H1 (cell line): ENCODE data around the gene PBX1. TPM values are rescaled to one million over a fixed set of nuclear protein-coding genes. Genes with fewer than 3 reads are reported as not detected.

ENCODE experiments used
- CTCF ChIA-PET: fragments of 300-600 bp; sonication (Branson Sonifier 250); formaldehyde crosslinking; loops from one replicate; lab custom pipeline; 2021; ENCODE audit not compliant: partially characterized antibody; lab: Charles Lee
- POLR2A ChIA-PET: fragments of 300-600 bp; sonication (Branson Sonifier 250); formaldehyde crosslinking; loops from one replicate; lab custom pipeline; 2021; ENCODE audit warnings: inconsistent platforms; ENCODE audit not compliant: partially characterized antibody; lab: Charles Lee
- DNase-seq, 2 experiments: peaks; one replicate each; pipeline versions ENCODE4 v3.0.0 to v3.0.0-alpha.2; 2010 to 2022; ENCODE audit warnings: low spot score in 2 of 2, low read depth in 1 of 2, mixed read lengths in 1 of 2
- FAIRE-seq: peaks from 2 replicates; lab custom pipeline; 2011; peaks lifted over from hg19 to GRCh38; lab: Jason Lieb, UNC
- H2AFZ ChIP-seq: 2 replicates; pipeline ENCODE4 v1.8.1; 2012; ENCODE audit warnings: low read length, inconsistent platforms
- H2AK5ac ChIP-seq: 2 replicates; pipeline ENCODE4 v1.6.1; 2013; ENCODE audit warnings: low read depth, low read length
- H2BK120ac ChIP-seq: replicated peaks from 2 replicates; pipeline ENCODE3; 2013; ENCODE audit warnings: low read depth, low read length, inconsistent platforms
- H2BK12ac ChIP-seq: 2 replicates; pipeline ENCODE4 v1.6.1; 2013; ENCODE audit warnings: low read depth, low read length
- H2BK15ac ChIP-seq: 2 replicates; pipeline ENCODE4 v1.6.1; 2013; ENCODE audit warnings: low read length
- H2BK20ac ChIP-seq: 2 replicates; pipeline ENCODE4 v1.6.1; 2013; ENCODE audit warnings: low read length
- H2BK5ac ChIP-seq: 2 replicates; pipeline ENCODE4 v1.6.1; 2013; ENCODE audit warnings: low read depth, low read length
- H3K14ac ChIP-seq: 2 replicates; pipeline ENCODE4 v1.6.1; 2013; ENCODE audit warnings: inconsistent platforms; ENCODE audit not compliant: insufficient read length
- H3K18ac ChIP-seq: 2 replicates; pipeline ENCODE4 v1.6.1; 2013; ENCODE audit warnings: low read length; ENCODE audit errors: extremely low read depth
- H3K23ac ChIP-seq: 2 replicates; pipeline ENCODE4 v1.6.1; 2013; ENCODE audit warnings: inconsistent platforms; ENCODE audit not compliant: insufficient read length
- H3K23me2 ChIP-seq: 2 replicates; pipeline ENCODE4 v1.6.1; 2013; ENCODE audit warnings: low read depth, low read length
- H3K27ac ChIP-seq: 2 replicates; pipeline ENCODE4 v1.6.1; 2011; ENCODE audit warnings: low read depth, low read length, inconsistent platforms
- H3K27me3 ChIP-seq, 4 experiments: replicated peaks in 1 of 4; 1 replicate in 1 of 4; 2 replicates in 3 of 4; pipeline versions ENCODE4 v1.6.1 to v1.8.1; 2011 to 2013; ENCODE audit warnings: low read length in 3 of 4, mild to moderate bottlenecking in 3 of 4, inconsistent platforms in 2 of 4, mixed read lengths in 2 of 4, moderate library complexity in 1 of 4; ENCODE audit not compliant: control insufficient read depth in 3 of 4, insufficient read depth in 3 of 4; ENCODE audit errors: extremely low read depth in 1 of 4
- H3K36me3 ChIP-seq, 4 experiments: 2 replicates each; pipeline versions ENCODE4 v1.6.1 to v1.8.1; 2011 to 2013; ENCODE audit warnings: mild to moderate bottlenecking in 4 of 4, low read length in 3 of 4, moderate library complexity in 2 of 4, control low read depth in 1 of 4, inconsistent platforms in 1 of 4; ENCODE audit not compliant: insufficient read depth in 4 of 4, control insufficient read depth in 2 of 4
- H3K4ac ChIP-seq: replicated peaks from 2 replicates; pipeline ENCODE3; 2013; ENCODE audit warnings: low read length, low read depth, mixed read lengths, inconsistent platforms; ENCODE audit not compliant: insufficient read length
- H3K4me1 ChIP-seq, 4 experiments: replicated peaks in 1 of 4; 1 replicate in 1 of 4; 2 replicates in 3 of 4; pipeline versions ENCODE4 v1.6.1 to v1.8.1; 2011 to 2013; ENCODE audit warnings: low read length in 3 of 4, inconsistent platforms in 2 of 4, mixed read lengths in 1 of 4; ENCODE audit not compliant: insufficient read depth in 4 of 4, control insufficient read depth in 3 of 4
- H3K4me2 ChIP-seq, 2 experiments: 2 replicates each; pipeline versions ENCODE4 v1.6.1 to v1.8.1; 2011 to 2013; ENCODE audit warnings: low read depth in 2 of 2, low read length in 2 of 2, control low read depth in 1 of 2, inconsistent platforms in 1 of 2, mild to moderate bottlenecking in 1 of 2; ENCODE audit not compliant: insufficient read depth in 1 of 2
- H3K4me3 ChIP-seq, 4 experiments: fragments of 200-600, 300-600 bp in 1 of 4; sonication (generic), shearing (Covaris generic), sonication (Bioruptor Twin) in 1 of 4; 2 replicates each; pipeline versions ENCODE4 v1.5.1 to v1.8.1; 2011 to 2016; ENCODE audit warnings: low read length in 4 of 4, low read depth in 3 of 4, control low read depth in 2 of 4, inconsistent platforms in 2 of 4, mild to moderate bottlenecking in 2 of 4, mixed read lengths in 1 of 4, moderate library complexity in 1 of 4; ENCODE audit not compliant: insufficient read depth in 2 of 4; ENCODE audit errors: extremely low read depth in 1 of 4
- H3K56ac ChIP-seq: replicated peaks from 2 replicates; pipeline ENCODE3; 2013; ENCODE audit warnings: low read depth, mild to moderate bottlenecking, mixed read lengths, low read length, inconsistent platforms; ENCODE audit not compliant: insufficient read length
- H3K79me1 ChIP-seq: 2 replicates; pipeline ENCODE4 v1.6.1; 2013; ENCODE audit warnings: low read depth, low read length, control low read depth
- H3K79me2 ChIP-seq, 2 experiments: 2 replicates each; pipeline versions ENCODE4 v1.6.1 to v1.8.1; 2012 to 2013; ENCODE audit warnings: low read length in 2 of 2, mild to moderate bottlenecking in 2 of 2, inconsistent platforms in 1 of 2; ENCODE audit not compliant: insufficient read depth in 2 of 2, control insufficient read depth in 1 of 2
- H3K9ac ChIP-seq, 4 experiments: replicated peaks in 1 of 4; 1 replicate in 1 of 4; 2 replicates in 3 of 4; pipeline versions ENCODE4 v1.6.1 to v1.8.1; 2011 to 2013; ENCODE audit warnings: low read depth in 3 of 4, low read length in 3 of 4, control low read depth in 2 of 4, mild to moderate bottlenecking in 2 of 4, moderate library complexity in 2 of 4, inconsistent platforms in 1 of 4; ENCODE audit errors: extremely low read depth in 1 of 4
- H3K9me3 ChIP-seq, 2 experiments: 2 replicates each; pipeline versions ENCODE4 v1.6.1 to v1.8.1; 2012 to 2013; ENCODE audit warnings: mild to moderate bottlenecking in 2 of 2, moderate library complexity in 2 of 2, control low read depth in 1 of 2, inconsistent platforms in 1 of 2, low read depth in 1 of 2, low read length in 1 of 2, mixed read lengths in 1 of 2; ENCODE audit not compliant: insufficient read depth in 2 of 2
- H4K20me1 ChIP-seq, 2 experiments: replicated peaks in 1 of 2; 2 replicates each; pipeline versions ENCODE3 to v1.8.1; 2011 to 2013; ENCODE audit warnings: inconsistent platforms in 2 of 2, low read length in 2 of 2, mild to moderate bottlenecking in 1 of 2; ENCODE audit not compliant: insufficient read depth in 2 of 2, control insufficient read depth in 1 of 2
- H4K5ac ChIP-seq: 2 replicates; pipeline ENCODE4 v1.6.1; 2013; ENCODE audit warnings: low read length, low read depth, mixed read lengths, inconsistent platforms; ENCODE audit not compliant: insufficient read length
- H4K8ac ChIP-seq: 2 replicates; pipeline ENCODE4 v1.8.0; 2013; ENCODE audit warnings: mild to moderate bottlenecking, moderate library complexity, low read length, inconsistent platforms; ENCODE audit not compliant: insufficient read depth; ENCODE audit errors: extremely low read depth
- H4K91ac ChIP-seq: replicated peaks from 2 replicates; pipeline ENCODE3; 2013; ENCODE audit warnings: low read length, mixed read lengths, inconsistent platforms; ENCODE audit not compliant: insufficient read length
- KDM1A ChIP-seq: fragments of 200-600, 300-600 bp; sonication (generic); IDR thresholded peaks from 2 replicates; pipeline ENCODE4 v1.7.1; 2016; ENCODE audit warnings: mild to moderate bottlenecking, low read length, borderline replicate concordance
- SIX5 ChIP-seq: IDR thresholded peaks from 2 replicates; pipeline ENCODE4 v1.6.1; 2011; ENCODE audit warnings: mild to moderate bottlenecking, low read depth, low read length
- SP2 ChIP-seq: IDR thresholded peaks from 2 replicates; pipeline ENCODE4 v1.6.1; 2012; ENCODE audit warnings: mild to moderate bottlenecking, low read length, inconsistent platforms
- polyA plus RNA-seq, 7 experiments: library from polyadenylated mRNA; depleted of rRNA in 3 of 7; stranded (reverse) in 5 of 7; unstranded in 2 of 7; fragments of >200 nt in 5 of 7; fragments of 200-250 nt in 2 of 7; gene quantifications; 1 replicate in 5 of 7; 2 replicates in 1 of 7; 4 replicates in 1 of 7; pipeline versions ENCODE4 v1.2.1 to v1.2.3, GENCODE V29; 2011 to 2013; ENCODE audit warnings: missing spikeins in 2 of 7, mixed read lengths in 2 of 7
- total RNA-seq: library from RNA; stranded (reverse); fragmentation: NEBNext Ultra II Directional; extraction: Animal tissue kit (Norgen Biotek cat#: 25700); gene quantifications from 2 replicates; pipeline ENCODE4 v1.2.1, GENCODE V29; 2021

The PBX1 gene
- total and polyA plus RNA-seq, 2 of the 8 experiments (the other 6 are each of a cell fraction or from before 2014, with no cell fraction given): 87.4 to 124 TPM

- Histone ChIP-seq H3K14ac (no peak overlapping the region), H4K20me1 (no peaks in the 10 kb centered on the region), H2AK5ac (no peak overlapping the region), H2BK5ac (no peak overlapping the region), H3K4me3 (no peak overlapping the region), H3K56ac (no peak overlapping the region), H2BK12ac (no peak overlapping the region), H3K18ac (no peak overlapping the region), H2AFZ (no peak overlapping the region), H2BK15ac (no peak overlapping the region), H3K36me3 (no peaks in the 10 kb centered on the region), H3K23ac (no peak overlapping the region), H4K5ac (no peak overlapping the region)
- no peak for FAIRE-seq
- TF ChIP-seq SIX5 (no peak), SP2 (no peak), KDM1A (peak; percentile 56; the same call in 1 of the 2 replicates)
- TF ChIP-seq, all 59 proteins: peak for 1
- H3K27me3 ChIP-seq: no peaks in the 10 kb centered on the region; a peak in 1 of 7 replicates
- no peaks in the 10 kb centered on the region for H3K23me2 ChIP-seq
- no peak overlapping the region for H3K9ac ChIP-seq
- no peak for DNase-seq
- no peaks in the 10 kb centered on the region for H3K4me1 ChIP-seq
- H4K91ac ChIP-seq: no peak overlapping the region
- H3K27ac ChIP-seq: no peak overlapping the region
- no peak overlapping the region for H4K8ac ChIP-seq
- H3K4me2 ChIP-seq: no peak overlapping the region
- no peaks in the 10 kb centered on the region for H3K79me2 ChIP-seq
- ChIA-PET POLR2A (no interaction called here), CTCF (interaction anchor here (0.6 to 1.2 kb wide), 2 partner anchors 50 to 426 kb away, joined by 3 to 4 read pairs; no protein-coding TSS in a partner anchor)
- no peak overlapping the region for H2BK20ac ChIP-seq
- no peaks in the 10 kb centered on the region for H3K9me3 ChIP-seq
- H3K4ac ChIP-seq: no peak overlapping the region
- no peaks in the 10 kb centered on the region for H3K79me1 ChIP-seq
- no peak overlapping the region for H2BK120ac ChIP-seq
Observed at GRCh38 chr1:164861632-164862031, 302.6 kb downstream of the PBX1 start.
